Stimulated activated CD4-positive, alpha-beta T cell treated with anti-CD3 and anti-CD28 coated beads, Interleukin-2, amount 100 ng/mL, for 24 hours (primary cell): Measurements from ENCODE around the gene GPR68.
"Not testable (repeated sequence)": the region's sequence is repeated elsewhere in the genome, so short reads cannot be mapped to it uniquely, and the experiment has no call there.

Experiments
- DNase-seq, 2 donors: peaks; one replicate each; pipeline ENCODE4 v3.0.0-alpha.2; 2020

Gene GPR68

GRCh38 chr14:91228112-91229004, 16.1 kb downstream of the GPR68 start:
- peak; percentile 86 to 87 for DNase-seq

- peak in 1 of 2 donors; percentile 31 for DNase-seq
These were observed 17.3 kb downstream of the GPR68 start for GRCh38 chr14:91227183-91227628.

- DNase-seq: not testable (repeated sequence)
These were observed 18.1 kb downstream of the GPR68 start for GRCh38 chr14:91226360-91226759.

GRCh38 chr14:91225025-91225424, 19.5 kb downstream of the GPR68 start:
- no peak for DNase-seq

GRCh38 chr14:91223028-91223783, 21.3 kb downstream of the GPR68 start:
- DNase-seq: peak; percentile 44 to 50

GRCh38 chr14:91221270-91221669, 23.2 kb downstream of the GPR68 start:
- no peak for DNase-seq

GRCh38 chr14:91220581-91221000, 23.9 kb downstream of the GPR68 start:
- no peak for DNase-seq

GRCh38 chr14:91219517-91220389, 24.8 kb downstream of the GPR68 start:
- DNase-seq: no peak

GRCh38 chr14:91218014-91218413, 26.5 kb downstream of the GPR68 start:
- DNase-seq: no peak

- DNase-seq: no peak
These were observed 27.7 kb downstream of the GPR68 start for GRCh38 chr14:91216731-91217226.

GRCh38 chr14:91215381-91215780, 29.1 kb downstream of the GPR68 start:
- DNase-seq: no peak

GRCh38 chr14:91214306-91214705, 30.2 kb downstream of the GPR68 start:
- DNase-seq: no peak

- no peak for DNase-seq
These were observed 33.5 kb downstream of the GPR68 start for GRCh38 chr14:91211017-91211416.

- DNase-seq: no peak
These were observed 37.5 kb downstream of the GPR68 start for GRCh38 chr14:91207008-91207407.

- DNase-seq: no peak
These were observed 39.0 kb downstream of the GPR68 start for GRCh38 chr14:91205459-91205858.

GRCh38 chr14:91204657-91205056, 39.8 kb downstream of the GPR68 start:
- no peak for DNase-seq

- no peak for DNase-seq
These were observed 42.1 kb downstream of the GPR68 start for GRCh38 chr14:91202234-91202974.

GRCh38 chr14:91200802-91201201, 43.7 kb downstream of the GPR68 start:
- not testable (repeated sequence) for DNase-seq

- no peak for DNase-seq
These were observed 46.9 kb downstream of the GPR68 start for GRCh38 chr14:91197631-91198030.

GRCh38 chr14:91195881-91196280, 48.6 kb downstream of the GPR68 start:
- no peak for DNase-seq

GRCh38 chr14:91193069-91193468, 51.4 kb downstream of the GPR68 start:
- DNase-seq: no peak

- DNase-seq: no peak
These were observed 53.7 kb downstream of the GPR68 start for GRCh38 chr14:91190853-91191252.
